ENCODE results near the gene ANTXR1.

Gene ANTXR1

DNA sequence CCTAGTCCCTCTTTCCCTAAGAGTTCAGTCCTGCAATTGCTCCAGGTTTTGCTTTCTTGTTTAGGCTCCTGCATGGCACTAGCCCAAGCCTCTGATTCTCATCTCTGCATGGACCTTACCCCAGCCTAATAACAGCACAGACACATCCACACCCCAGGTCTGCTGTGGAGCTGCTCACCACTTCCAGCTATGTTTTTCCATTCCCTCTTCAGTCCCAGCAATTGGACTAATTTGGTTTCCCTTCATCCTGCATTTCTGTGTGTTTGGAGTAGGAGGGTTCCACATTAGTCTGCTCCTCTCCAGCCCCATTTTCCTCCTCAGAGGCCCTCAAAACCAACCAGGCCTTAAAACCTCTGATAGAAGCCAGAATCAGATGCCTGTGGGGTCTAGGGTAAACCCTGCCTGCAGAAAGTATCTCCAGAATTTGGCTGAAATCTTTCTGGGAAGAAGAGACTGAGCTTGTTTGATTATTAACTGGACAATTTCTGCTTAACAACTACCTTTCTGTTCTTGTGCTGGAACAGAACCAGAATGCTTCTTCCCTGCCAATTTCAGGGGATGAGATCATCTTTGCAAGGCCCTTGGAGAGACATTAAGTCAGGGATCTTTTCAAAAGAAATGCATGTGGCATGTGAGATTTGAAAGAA lies 278.1 kb downstream of the ANTXR1 start:
- no peak for DNase-seq (ENCODE audit: insufficient read length, low spot score)
- FAIRE-seq, result no peak
- no peak for TF ChIP-seq POLR2AphosphoS5 (IDR thresholded peaks at IDR 0.05; ENCODE audit: low read depth, low read length)
- TF ChIP-seq POU2F2 (IDR thresholded peaks at IDR 0.05; ENCODE audit: low read depth, low read length), result no peak
- no peak for TF ChIP-seq TAF1 (IDR thresholded peaks at IDR 0.05; ENCODE audit: low read depth, low read length)
- no peak for TF ChIP-seq POLR2A (IDR thresholded peaks at IDR 0.05; ENCODE audit: low read depth, low read length)
- no peak for TF ChIP-seq PAX5 (IDR thresholded peaks at IDR 0.05; ENCODE audit: insufficient read depth, low read length, severe bottlenecking)
- no peak for TF ChIP-seq SPI1 (IDR thresholded peaks at IDR 0.05; ENCODE audit: low read depth, low read length)

DNA sequence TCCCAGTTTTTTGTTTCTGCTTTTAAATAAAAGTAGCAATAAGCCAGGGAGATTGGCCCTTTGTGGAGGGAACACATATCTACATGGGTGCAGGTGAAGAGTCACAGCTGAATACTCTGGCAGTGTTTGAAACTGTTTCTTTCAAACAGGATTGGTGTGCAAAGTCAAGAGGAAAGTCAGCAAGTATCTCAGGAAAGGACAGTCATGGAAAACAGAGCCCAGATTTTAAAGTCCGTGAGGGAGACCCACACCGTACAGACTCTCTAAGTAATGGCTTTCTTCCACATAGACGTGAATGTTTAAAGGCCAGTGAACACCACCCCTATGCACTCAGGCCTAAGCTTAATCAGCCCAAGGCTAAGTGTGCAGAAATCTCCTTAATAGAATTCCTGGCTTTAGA lies 278.7 kb downstream of the ANTXR1 start:
- TF ChIP-seq POU2F2 (IDR thresholded peaks at IDR 0.05; ENCODE audit: low read depth, low read length), result no peak
- no peak for TF ChIP-seq SPI1 (IDR thresholded peaks at IDR 0.05; ENCODE audit: low read depth, low read length)
- no peak for TF ChIP-seq POLR2A (IDR thresholded peaks at IDR 0.05; ENCODE audit: low read depth, low read length)
- DNase-seq (ENCODE audit: insufficient read length, low spot score) (no peak), FAIRE-seq (no peak)

DNA sequence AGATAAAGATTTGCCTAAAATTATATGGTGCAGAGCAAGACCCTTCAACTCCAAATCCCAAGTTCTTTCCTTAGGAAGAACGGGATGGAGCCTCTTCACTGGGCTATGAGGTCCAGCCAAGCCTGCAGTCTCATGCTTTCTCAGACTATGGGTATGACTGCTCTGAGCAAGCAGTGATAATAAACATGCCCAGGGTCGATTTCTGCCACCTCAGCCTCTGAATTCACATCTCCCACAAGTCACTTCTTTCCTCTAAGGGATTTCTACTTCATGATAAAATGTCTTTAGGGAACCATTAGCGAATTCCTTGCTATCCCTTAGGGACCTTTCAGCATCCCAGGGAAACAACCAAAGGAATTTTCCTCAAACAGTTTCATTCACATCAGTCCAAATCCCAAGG lies 279.3 kb downstream of the ANTXR1 start:
- FAIRE-seq, result no peak
- DNase-seq (ENCODE audit: insufficient read length, low spot score), result no peak
- TF ChIP-seq SPI1 (IDR thresholded peaks at IDR 0.05; ENCODE audit: low read depth, low read length) (no peak), TAF1 (IDR thresholded peaks at IDR 0.05; ENCODE audit: low read depth, low read length) (no peak), POLR2AphosphoS5 (IDR thresholded peaks at IDR 0.05; ENCODE audit: low read depth, low read length) (no peak), POLR2A (IDR thresholded peaks at IDR 0.05; ENCODE audit: low read depth, low read length) (no peak), PAX5 (IDR thresholded peaks at IDR 0.05; ENCODE audit: insufficient read depth, low read length, severe bottlenecking) (no peak), POU2F2 (IDR thresholded peaks at IDR 0.05; ENCODE audit: low read depth, low read length) (no peak)

DNA sequence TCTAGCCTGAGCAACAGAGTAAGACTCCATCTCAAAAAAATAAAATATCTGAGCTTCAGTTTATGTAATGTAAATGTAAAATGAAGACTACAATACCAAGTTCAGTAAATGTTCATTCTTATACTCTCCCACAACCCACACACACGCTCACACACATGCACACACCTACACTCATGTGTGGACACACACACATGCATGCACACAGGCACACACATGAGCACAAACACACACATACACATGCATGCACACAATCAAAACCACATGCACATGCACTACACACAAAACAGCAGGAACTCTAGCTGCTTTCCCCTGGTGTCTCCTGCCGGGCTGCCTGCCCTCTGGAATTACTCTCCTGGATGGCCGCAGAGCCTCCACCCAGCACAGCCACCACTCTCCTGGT lies 283.4 kb downstream of the ANTXR1 start:
- no peak for DNase-seq (ENCODE audit: insufficient read length, low spot score)
- FAIRE-seq, result no peak
- TF ChIP-seq POU2F2 (IDR thresholded peaks at IDR 0.05; ENCODE audit: low read depth, low read length), result no peak
- no peak for TF ChIP-seq POLR2AphosphoS5 (IDR thresholded peaks at IDR 0.05; ENCODE audit: low read depth, low read length)
- TF ChIP-seq PAX5 (IDR thresholded peaks at IDR 0.05; ENCODE audit: insufficient read depth, low read length, severe bottlenecking), result no peak
- TF ChIP-seq SPI1 (IDR thresholded peaks at IDR 0.05; ENCODE audit: low read depth, low read length), result no peak
- no peak for TF ChIP-seq POLR2A (IDR thresholded peaks at IDR 0.05; ENCODE audit: low read depth, low read length)
- no peak for TF ChIP-seq TAF1 (IDR thresholded peaks at IDR 0.05; ENCODE audit: low read depth, low read length)

DNA sequence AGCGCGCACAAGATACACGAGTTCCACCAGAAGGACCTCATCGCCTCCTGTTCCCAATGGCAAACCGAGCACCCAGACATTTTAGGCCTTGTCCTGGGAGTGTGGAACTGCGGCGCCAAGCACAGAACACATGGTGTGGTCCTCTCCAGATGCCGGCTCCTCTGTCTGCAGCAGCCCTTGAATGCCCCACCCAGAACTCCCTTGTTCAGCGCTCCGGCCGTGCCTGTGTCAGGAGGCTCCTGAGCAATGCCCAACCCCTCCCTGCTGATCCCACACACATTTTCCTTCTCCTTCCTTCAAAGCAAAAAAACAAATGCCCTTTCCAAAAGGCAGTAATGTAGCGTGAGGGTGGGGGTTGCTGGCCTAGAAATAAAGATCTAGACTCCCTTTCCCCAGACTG lies 284.2 kb downstream of the ANTXR1 start:
- no peak for FAIRE-seq
- no peak for DNase-seq (ENCODE audit: insufficient read length, low spot score)
- TF ChIP-seq TAF1 (IDR thresholded peaks at IDR 0.05; ENCODE audit: low read depth, low read length) (no peak), POLR2AphosphoS5 (IDR thresholded peaks at IDR 0.05; ENCODE audit: low read depth, low read length) (no peak), SPI1 (IDR thresholded peaks at IDR 0.05; ENCODE audit: low read depth, low read length) (no peak), POU2F2 (IDR thresholded peaks at IDR 0.05; ENCODE audit: low read depth, low read length) (no peak), PAX5 (IDR thresholded peaks at IDR 0.05; ENCODE audit: insufficient read depth, low read length, severe bottlenecking) (no peak), POLR2A (IDR thresholded peaks at IDR 0.05; ENCODE audit: low read depth, low read length) (no peak)

DNA sequence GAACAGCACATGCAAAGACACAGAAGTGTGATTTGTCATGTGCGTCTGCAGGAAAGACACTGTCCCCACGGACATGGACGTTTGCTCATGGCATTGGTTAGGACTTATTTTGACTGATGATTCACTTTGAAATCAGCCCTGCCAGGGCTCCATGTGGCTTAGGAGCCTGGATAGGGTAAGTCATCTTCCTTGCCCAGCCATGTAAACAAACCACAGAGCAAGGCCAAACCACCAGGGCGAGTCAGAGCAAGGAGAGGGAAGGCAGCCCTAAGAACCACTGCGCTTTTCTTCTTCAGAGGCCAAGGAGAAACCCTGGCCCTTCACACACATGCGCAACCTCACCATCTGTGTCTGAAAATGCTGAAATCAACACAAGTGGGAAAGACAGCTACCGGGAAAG lies 285.3 kb downstream of the ANTXR1 start:
- FAIRE-seq (no peak), DNase-seq (ENCODE audit: insufficient read length, low spot score) (no peak)
- TF ChIP-seq POU2F2 (IDR thresholded peaks at IDR 0.05; ENCODE audit: low read depth, low read length), result no peak
- TF ChIP-seq SPI1 (IDR thresholded peaks at IDR 0.05; ENCODE audit: low read depth, low read length), result no peak
- TF ChIP-seq POLR2AphosphoS5 (IDR thresholded peaks at IDR 0.05; ENCODE audit: low read depth, low read length), result no peak
- TF ChIP-seq POLR2A (IDR thresholded peaks at IDR 0.05; ENCODE audit: low read depth, low read length), result no peak
- TF ChIP-seq TAF1 (IDR thresholded peaks at IDR 0.05; ENCODE audit: low read depth, low read length), result no peak
- no peak for TF ChIP-seq PAX5 (IDR thresholded peaks at IDR 0.05; ENCODE audit: insufficient read depth, low read length, severe bottlenecking)

DNA sequence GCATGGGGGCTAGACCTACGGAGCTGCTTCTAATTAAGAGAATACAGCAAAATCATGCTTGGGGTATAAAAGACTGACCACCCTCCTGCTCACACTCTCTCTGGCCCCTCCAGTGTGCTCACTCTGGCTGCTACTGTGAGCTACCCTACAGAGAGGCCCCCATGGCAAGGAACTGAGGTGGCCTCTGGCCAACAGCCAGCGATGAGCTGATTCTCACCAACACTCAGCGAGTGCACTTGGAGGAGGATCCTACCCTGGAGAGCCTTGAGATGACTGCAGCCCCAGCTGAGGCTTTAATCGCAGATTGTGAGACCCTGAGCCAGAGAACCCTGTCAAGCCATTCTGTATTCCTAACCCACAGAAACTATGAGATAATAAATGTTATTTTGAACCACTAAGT lies 285.9 kb downstream of the ANTXR1 start:
- no peak for TF ChIP-seq SPI1 (IDR thresholded peaks at IDR 0.05; ENCODE audit: low read depth, low read length)
- TF ChIP-seq POU2F2 (IDR thresholded peaks at IDR 0.05; ENCODE audit: low read depth, low read length), result no peak
- no peak for TF ChIP-seq TAF1 (IDR thresholded peaks at IDR 0.05; ENCODE audit: low read depth, low read length)
- no peak for TF ChIP-seq POLR2A (IDR thresholded peaks at IDR 0.05; ENCODE audit: low read depth, low read length)
- TF ChIP-seq PAX5 (IDR thresholded peaks at IDR 0.05; ENCODE audit: insufficient read depth, low read length, severe bottlenecking), result no peak
- no peak for TF ChIP-seq POLR2AphosphoS5 (IDR thresholded peaks at IDR 0.05; ENCODE audit: low read depth, low read length)
- no peak for DNase-seq (ENCODE audit: insufficient read length, low spot score)
- no peak for FAIRE-seq
